ENCODE data around the gene PRKCZ. TPM values are rescaled to one million over a fixed set of nuclear protein-coding genes. Genes with fewer than 3 reads are reported as not detected.

The PRKCZ gene
- total and polyA plus RNA-seq, 12 donors: 8.4 to 18.4 (median 14.5) TPM

GRCh38 chr1:2044510-2045319 is 5.5 kb upstream of the PRKCZ start:
- H3K27ac ChIP-seq: peak overlapping the region in 1 of 10 donors; percentile 28
- H3K27me3 ChIP-seq: peaks cover 0 to 49% (median 40%) of the 10 kb centered on the region in 7 donors
- ATAC-seq (peak; percentile 61 to 83 (median 76)), DNase-seq (peak; percentile 50 to 79)
- H3K4me3 ChIP-seq: peak overlapping the region in 9 of 10 donors; percentile 5 to 40 (median 29)
- H3K36me3 ChIP-seq: no peaks in the 10 kb centered on the region
- intact Hi-C loops (cut with DNase I): loop anchor here (1.0 to 10.0 kb wide), 8 partner anchors 82 to 102 kb away; no protein-coding TSS in a partner anchor
- WGBS, 2 donors: 10% methylated on average over 64 to 74 of the region's 75 CpGs
- no peaks in the 10 kb centered on the region for H3K9me3 ChIP-seq
- H3K4me1 ChIP-seq: peaks cover 12 to 29% (median 20%) of the 10 kb centered on the region in 9 donors
- peak; percentile 70 to 91 (median 82) for TF ChIP-seq CTCF (IDR thresholded peaks at IDR 0.05)

GRCh38 chr1:2045468-2046173 is 4.6 kb upstream of the PRKCZ start:
- H3K27me3 ChIP-seq: peaks cover 0 to 57% (median 49%) of the 10 kb centered on the region in 7 donors
- H3K27ac ChIP-seq: no peak overlapping the region
- WGBS, 2 donors: 47 to 53% methylated on average over 15 of the region's 15 CpGs
- intact Hi-C loops (cut with DNase I): loop anchor here (1.0 to 10.0 kb wide), 7 partner anchors 25 to 103 kb away; no protein-coding TSS in a partner anchor
- no peaks in the 10 kb centered on the region for H3K36me3 ChIP-seq
- H3K4me1 ChIP-seq: peaks cover 13 to 30% (median 22%) of the 10 kb centered on the region in 9 donors
- DNase-seq (no peak), ATAC-seq (no peak)
- TF ChIP-seq CTCF (IDR thresholded peaks at IDR 0.05): no peak
- no peak overlapping the region for H3K4me3 ChIP-seq
- no peaks in the 10 kb centered on the region for H3K9me3 ChIP-seq

GRCh38 chr1:2046174-2046917 is 3.9 kb upstream of the PRKCZ start:
- TF ChIP-seq CTCF (IDR thresholded peaks at IDR 0.05): peak; percentile 45 to 81 (median 74)
- H3K4me3 ChIP-seq: no peak overlapping the region
- no peaks in the 10 kb centered on the region for H3K9me3 ChIP-seq
- 28 to 37% methylated on average over 20 of the region's 20 CpGs for WGBS, 2 donors
- no peaks in the 10 kb centered on the region for H3K36me3 ChIP-seq
- H3K27ac ChIP-seq: no peak overlapping the region
- H3K27me3 ChIP-seq: peaks cover 0 to 64% (median 57%) of the 10 kb centered on the region in 7 donors
- H3K4me1 ChIP-seq: peaks cover 14 to 34% (median 23%) of the 10 kb centered on the region in 9 donors
- DNase-seq (peak; percentile 51 to 66), ATAC-seq (peak in 7 of 8 donors; percentile 23 to 67 (median 42))
- intact Hi-C loops (cut with DNase I): loop anchor here in 9 of 10 donors (1.0 to 10.0 kb wide), 6 partner anchors 24 to 104 kb away; no protein-coding TSS in a partner anchor
